ENCODE measurements around the gene POLH.
"Not testable (repeated sequence)": the region's sequence is repeated elsewhere in the genome, so short reads cannot be mapped to it uniquely, and the experiment has no call there.

Gene POLH

DNA sequence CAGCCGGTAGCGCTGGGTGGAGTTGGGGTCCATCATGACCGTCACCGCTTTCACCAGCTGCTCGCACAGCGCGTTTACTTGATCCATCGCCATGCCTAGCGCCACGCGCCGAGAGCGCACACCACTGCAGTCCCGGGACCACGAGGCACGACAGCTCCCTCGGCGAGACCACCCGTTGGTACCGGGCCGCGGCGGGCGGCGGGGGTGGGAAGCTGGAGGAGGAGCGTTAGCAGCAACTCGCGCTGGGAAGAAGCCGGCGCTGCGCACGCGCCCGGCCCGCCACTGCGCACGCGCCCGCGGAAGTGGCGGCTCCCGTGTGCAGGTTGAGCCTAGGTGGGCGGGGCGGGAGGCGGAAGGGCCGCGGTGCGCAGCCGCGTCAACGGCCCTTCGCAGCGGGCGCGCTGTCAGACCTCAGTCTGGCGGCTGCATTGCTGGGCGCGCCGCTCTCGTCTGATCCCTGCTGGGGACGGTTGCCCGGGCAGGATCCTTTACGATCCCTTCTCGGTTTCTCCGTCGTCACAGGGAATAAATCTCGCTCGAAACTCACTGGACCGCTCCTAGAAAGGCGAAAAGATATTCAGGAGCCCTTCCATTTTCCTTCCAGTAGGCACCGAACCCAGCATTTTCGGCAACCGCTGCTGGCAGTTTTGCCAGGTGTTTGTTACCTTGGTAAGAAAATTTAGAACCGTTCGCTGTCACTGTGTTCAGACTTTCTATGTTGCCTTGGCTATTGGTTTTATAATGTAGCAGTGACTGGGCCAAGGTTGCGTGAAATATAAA is at the start of gene POLH, which contains the start of gene XPO5:
Gene POLH, plus strand, starts transcription at position 414 of the 780 bp plus-strand sequence. CDS start 6,135 bp downstream, outside the sequence.
Gene XPO5, minus strand, starts transcription at position 267 of the 780 bp plus-strand sequence. Its CDS starts 174 bp downstream, at position 93.
- peak; percentile 72 to 74 for DNase-seq

DNA sequence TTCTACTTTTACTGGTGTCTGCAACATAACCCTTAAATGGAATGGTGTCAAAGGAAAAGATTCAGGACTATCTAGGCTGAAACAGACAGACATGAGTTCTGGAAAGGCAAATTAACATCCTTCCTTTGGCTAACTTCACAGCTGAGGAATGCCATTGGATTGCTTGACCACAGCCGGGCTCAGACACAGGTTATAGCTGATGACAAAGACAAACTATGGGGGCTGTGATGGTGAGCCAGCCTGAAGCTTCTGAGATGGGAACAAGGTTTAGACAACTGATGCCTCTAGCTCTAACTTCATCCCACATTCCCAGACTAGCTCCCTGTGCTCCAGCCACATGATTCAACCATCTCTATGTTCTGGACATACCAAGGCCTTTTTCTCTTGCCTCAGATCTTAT is 43.8 kb upstream of the POLH start:
- no peak for DNase-seq

DNA sequence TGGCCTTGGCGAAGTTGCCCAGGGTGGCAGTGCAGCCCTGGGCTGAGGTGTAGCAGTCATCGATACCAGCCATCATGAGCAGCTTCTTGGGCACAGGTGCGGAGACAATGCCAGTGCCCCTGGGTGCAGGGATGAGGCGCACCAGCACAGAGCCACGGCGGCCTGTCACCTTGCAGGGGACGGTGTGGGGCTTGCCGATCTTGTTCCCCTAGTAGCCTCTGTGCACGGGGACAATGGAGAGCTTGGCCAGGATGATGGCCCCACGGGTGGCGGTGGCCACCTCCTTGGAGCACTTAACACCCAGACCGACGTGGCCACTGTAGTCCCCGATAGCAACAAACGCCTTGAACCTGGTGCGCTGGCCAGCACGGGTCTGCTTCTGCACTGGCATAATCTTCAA is 37.0 kb upstream of the POLH start:
- DNase-seq: not testable (repeated sequence)

DNA sequence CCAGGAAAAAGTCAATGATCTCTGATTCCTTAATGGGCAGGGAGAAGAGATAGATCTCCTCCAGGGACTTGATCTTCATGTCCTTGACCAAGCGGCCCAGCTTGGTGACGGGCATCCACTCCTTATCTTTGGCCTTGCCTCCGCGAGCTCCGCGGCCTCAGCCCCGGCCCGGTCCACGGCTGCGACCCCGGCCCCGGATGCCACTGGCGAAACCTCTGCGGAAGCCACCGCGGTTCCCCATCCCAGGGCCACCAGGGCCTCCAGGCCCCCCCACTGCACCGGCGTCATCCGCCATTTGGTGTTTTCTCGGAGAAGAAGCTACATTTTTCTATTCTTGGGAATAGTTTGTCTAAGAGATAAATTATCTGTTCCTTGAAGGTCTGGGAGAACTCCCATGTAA is 36.6 kb upstream of the POLH start:
- not testable (repeated sequence) for DNase-seq

DNA sequence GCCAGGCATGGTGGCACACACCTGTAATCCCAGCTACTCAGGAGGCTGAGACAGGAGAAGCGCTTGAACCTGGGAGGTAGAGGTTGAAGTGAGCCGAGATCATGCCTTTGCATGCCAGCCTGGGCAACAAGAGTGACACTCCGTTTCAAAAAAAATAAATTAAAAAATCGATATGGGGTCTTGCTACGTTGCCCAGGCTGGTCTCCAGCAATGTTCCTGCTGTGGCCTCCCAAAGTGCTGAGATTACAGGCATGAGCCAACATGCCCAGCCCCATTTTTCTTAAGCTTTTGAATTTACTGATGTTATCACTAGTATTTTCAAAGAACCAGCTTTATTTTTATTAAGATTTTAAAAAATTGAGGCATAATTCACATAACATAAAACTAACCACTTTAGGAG is 35.5 kb upstream of the POLH start:
- DNase-seq: no peak

DNA sequence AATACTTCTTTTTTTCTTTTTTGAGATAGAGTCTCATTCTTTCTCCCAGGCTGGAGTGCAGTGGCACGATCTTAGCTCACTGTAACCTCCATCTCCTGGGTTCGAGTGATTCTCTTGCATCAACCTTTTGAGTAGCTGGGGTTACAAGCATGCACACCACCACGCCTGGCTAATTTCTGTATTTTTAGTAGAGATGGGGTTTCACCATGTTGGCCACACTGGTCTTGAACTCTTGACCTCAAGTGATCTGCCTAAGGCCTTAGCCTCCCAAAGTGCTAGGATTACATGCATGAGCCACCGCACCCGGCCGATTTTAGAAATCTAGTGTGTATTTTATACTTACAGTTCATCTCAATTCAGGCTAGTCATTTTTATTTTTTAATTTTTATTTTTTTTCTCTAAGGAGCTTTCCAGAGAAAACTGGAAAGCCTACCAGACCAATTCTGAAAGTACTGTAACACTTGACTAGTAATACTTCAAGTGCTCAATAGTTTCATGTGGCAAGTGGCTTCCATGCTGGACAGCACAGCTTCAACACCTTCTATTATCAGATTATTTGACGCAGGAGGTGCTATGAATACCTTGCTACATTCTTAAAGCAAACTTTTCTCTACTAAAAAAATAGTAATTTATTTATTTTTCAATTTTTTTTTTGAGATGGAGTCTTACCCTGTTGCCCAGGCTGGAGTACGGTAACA is 34.1 kb upstream of the POLH start:
- no peak for DNase-seq

DNA sequence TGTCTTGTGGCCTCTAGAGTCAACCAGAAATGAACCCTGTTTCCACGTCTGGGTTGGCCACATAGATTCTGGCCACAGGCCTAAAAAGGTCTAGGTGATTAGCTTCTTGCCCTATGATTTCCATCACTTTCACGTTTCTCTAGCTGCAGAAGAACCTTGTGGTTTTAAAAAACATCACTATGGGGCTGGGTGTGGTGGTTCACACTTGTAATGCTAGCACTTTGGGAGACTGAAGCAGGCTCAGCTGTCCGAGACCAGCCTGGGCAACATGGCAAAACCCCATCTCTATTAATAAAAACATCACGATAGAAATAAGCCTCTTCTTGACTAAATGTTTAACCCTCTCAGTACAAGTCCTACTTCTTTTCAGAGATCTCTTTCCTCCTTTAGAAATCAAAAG is 31.5 kb upstream of the POLH start:
- DNase-seq: no peak

DNA sequence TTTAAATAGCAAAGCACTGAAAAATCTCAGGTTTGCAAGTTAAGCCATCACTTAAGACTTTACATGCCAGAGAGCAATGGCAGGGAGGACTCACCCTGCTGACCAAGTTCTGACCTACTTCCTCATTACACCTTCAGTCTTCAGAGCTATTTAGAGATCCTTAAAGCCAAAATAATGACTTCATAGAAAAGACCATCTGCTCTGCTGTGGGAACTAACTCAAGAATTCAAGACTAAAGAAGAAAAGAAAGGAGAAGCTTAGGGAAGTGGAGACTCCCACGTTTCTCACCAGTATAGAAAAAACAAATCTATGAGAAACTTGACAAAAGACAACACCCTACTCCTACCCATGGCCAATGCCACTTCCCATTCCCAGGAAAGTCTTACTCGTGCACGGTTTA is 28.8 kb upstream of the POLH start:
- no peak for DNase-seq

DNA sequence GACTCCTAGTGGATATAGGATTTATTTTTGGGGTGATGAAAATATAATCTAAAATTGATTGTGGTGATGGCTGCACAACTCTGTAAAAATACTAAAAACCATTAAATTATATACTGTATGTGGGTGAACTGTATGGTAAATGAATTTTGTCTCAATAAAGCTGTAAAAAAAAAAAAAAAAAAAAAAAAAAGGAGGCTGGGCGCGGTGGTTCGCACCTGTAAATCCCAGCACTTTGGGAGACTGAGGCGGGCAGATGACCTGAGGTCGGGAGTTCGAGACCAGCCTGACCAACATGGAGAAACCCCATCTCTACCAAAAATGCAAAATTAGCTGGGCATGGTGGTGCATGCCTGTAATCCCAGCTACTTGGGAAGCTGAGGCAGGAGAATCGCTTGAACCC is 18.4 kb upstream of the POLH start:
- not testable (repeated sequence) for DNase-seq

DNA sequence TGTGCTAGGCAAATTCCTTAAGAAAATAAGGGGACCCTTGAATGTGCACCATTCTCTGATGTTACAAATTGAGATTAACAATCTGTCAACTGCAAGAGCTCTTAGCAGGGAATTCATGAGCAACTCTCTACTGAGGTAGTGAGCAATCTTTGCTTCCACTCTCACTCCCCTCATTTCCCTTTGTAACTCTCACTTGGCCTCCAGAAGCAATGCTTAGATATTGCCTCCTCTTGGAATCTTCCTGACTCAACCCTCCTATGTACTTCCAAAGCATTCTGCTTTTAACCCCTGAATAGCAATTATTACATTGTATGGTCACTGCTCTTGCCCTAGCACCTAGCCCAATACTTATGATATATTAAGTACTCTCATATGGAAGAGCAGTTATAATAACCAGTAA is 16.7 kb upstream of the POLH start:
- no peak for DNase-seq

DNA sequence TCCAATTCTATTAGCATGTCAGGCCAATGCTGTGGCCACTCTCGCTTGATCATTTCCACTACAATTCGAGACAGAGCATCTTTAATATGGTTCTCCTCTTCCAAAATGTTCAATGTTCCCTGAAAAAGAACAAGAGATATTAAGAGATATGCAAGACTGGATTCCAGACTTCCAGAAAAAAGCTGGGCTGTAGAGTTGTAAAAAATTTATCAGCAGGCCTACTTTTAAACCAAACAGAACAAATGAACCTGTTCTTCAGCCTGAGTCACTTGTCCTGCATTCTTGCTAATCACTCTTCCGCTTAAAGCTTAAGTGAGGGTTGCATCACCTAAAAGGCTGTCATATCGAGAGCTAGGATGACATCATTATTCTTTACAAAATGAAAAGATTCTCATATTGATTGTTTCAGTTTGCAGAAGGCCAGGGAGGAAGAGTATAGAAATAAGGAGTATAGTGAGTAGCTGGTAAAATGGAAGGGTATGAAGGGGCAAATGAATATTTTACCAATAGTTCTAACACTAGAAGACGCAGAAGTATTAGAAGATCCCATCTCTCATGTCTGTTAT is 5.0 kb upstream of the POLH start:
- DNase-seq: no peak

DNA sequence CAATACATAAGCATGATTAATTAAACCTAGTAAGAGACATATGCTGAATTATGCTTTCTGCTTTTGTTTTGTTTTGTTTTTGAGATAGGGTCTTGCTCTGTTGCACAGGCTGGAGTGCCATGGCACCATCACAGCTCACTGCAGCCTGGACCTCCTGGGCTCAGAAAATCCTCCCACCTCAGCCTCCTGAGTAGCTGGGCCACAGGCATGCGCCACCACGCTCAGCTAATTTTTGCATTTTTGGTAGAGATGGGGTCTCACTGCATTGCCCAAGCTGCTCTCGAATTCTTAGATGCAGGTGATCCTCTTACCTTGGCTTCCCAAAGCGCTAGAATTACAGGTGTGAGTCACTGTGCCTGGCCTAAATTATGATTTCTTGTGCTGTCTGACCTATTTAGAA is 4.0 kb upstream of the POLH start:
- DNase-seq: no peak

DNA sequence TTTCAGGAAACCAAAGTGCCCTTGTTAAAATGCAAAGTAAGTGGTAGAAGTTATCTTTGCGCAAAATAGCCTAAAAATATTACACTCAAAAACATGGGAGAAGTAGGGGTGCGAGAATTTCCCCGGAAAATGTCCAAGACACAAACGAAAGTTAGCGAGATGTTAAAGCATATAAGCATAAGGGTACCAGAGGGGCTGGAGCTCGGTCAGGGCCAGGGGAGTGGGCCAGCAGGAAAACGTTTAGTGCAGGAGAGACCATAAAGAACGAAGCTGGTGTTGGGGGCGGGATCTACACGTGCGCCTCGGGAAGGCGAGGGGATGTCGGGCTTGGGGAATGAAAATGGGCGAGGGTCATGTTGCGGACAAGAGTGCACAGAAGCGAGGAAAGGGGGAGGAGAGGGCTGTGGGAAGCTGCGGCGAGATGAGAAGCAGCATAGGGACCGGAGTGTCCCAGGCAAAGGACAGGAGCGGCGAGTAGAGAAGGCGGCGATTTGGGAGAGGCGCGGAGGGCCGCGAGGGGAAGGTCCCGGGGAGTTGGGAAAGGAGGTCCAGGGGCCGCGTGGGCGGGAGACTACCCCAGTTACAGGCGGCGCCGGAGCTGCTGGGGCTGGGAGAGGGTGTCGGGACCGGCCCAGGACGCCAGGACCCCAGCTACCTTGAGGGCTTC is 747 bp upstream of the POLH start:
- DNase-seq: no peak

DNA sequence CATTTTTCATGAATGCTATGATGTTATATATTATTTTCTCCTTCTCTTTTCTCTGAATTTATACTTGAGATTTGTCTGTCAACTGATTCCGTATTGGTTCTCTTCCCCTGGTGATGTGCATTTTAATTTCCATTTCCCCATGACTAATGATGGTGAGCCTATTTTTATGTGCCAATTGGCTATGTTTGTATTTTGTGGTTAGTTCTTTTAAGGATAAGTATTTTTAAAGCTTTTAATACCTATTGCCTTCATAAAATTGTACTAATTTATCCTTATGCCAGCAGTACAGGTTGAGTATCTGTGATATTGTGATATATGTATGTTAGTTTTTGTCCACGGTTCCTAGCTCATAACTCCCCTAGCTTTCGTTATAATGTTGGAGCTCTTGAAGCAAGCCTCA is 2.8 kb downstream of the POLH start:
- DNase-seq: no peak

DNA sequence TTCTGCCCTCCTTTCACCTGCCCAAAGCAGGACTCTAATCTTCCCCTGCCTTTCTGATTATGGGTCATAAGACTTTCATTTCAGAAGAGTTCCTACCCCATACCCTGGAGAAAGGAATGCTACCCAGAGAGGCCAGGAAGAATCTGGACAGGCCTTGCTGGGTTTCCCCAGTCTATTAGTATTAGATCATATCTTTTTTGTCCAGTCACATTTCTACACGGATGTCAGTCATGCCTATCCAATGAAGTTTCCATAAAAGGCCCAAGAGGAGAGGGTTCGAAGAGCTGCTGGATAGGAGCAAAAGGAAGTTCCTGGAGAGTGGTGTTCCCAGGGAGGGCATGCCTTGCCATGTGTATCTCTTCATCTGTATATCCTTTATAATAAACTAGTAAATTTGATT is 3.2 kb downstream of the POLH start:
- DNase-seq: no peak

DNA sequence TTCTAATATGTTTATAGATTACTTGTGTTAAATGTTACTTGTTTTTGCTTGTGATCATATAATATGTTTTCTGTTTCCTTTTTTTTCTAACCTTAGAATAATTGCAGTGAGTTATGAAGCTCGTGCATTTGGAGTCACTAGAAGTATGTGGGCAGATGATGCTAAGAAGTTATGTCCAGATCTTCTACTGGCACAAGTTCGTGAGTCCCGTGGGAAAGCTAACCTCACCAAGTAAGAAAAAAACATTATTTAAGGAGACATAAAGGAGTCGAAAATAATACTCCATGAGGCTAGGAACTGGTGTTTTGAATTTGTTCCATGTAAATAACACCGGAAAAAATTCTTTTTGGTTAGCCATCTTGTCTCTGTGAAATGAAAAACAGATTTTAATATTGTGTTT is 6.9 kb downstream of the POLH start:
- no peak for DNase-seq

DNA sequence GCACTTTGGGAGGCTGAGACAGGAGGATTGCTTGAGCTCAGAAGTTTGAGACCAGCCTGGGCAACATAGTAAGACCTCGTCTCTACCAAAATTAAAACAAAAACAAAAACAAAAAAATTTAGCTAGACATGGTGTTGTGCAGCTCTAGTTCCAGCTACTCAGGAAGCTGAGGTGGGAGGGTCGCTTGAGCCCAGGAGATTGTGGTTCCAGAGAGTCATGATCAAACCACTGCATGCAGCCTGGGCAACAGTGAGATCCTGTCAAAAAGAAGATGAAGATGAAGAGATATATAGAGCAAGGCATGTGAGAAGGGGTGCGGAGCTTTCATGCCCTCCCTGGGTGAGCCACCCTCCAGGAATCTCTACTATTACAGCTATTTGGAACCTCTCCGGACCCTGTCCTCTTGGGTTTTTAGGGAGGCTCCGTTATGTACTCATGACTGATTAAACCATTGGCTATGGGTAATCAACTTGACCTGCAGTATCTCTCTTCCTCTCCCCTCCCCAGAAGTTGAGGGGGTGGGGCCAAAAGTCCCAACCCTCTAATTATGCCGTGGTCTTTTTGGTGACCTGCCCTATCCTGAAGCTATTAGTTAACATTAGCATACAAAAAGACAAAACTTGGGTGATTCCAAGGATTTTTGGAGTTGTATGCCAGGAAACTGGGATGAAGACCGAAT is 9.0 kb downstream of the POLH start:
- DNase-seq: no peak

DNA sequence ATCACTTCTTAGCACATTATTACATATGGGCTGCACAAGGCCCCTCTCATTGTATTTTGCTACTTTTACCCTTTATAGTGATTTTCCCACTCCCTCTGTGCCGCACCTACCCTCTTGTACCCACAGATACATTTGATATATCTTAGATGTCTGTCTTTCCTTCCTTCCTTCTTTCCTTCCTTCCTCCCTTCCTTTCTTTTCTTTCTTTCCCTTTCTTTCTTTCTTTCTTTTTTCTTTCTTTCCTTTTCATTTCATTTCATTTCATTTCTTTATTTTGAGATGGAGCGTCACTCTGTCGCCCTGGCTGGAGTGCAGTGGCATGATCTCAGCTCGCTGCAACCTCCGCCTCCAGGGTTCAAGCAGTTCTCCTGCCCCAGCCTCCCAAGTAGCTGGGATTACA is 12.2 kb downstream of the POLH start:
- no peak for DNase-seq

DNA sequence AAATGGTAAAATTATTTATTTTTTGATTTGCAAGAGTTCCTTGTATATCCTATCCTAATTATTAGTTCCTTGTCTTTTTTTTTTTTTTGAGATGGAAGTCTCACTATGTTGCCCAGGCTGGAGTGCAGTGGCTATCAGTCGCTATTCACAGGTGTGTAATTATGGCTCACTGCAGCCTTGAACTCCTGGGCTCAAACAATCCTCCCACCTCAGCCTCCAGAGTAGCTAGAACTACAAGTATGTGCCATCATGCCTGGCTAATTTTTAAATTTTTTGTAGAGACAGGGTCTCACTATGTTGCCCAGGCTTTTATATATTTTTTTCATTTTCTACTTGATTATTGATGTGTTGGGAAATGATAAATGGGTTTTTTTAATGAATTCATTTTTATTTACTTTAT is 13.6 kb downstream of the POLH start:
- DNase-seq: not testable (repeated sequence)

DNA sequence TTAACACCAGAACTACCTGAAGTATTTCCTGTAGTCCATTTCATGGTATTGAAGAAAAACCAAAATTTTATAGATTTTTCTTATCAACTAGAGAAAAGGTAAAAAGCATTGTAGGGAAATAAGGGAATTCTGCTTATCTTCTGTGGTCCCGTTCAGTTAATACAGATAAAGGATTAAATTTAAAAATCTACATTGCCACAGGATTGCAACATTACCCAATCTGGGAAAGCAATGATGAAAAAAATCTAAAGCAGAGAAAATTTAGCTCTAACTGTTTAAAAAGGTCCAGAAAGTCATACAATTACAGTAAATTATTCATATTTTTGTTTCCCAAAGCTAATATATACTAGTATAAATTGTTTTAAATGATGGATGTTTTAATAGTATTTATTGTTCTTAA is 18.0 kb downstream of the POLH start:
- no peak for DNase-seq

DNA sequence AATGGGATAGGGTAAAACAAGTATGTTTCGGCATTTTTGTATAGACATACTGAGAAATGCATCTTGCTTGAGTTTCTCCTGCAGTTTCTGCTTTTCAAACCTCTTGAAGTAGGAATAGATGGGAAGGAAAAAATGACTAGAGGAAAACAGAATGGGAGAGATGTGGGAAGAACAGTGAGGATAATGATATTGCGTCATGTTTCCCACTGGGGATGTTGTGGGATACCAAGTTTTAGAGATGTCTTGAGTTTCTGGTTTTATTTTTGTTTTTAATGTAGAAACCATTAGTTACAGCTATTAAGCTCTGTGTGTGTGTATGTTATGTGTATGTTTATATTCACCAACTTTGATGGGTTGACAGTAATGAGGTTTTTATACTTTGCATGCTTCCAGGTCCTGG is 24.6 kb downstream of the POLH start:
- no peak for DNase-seq

DNA sequence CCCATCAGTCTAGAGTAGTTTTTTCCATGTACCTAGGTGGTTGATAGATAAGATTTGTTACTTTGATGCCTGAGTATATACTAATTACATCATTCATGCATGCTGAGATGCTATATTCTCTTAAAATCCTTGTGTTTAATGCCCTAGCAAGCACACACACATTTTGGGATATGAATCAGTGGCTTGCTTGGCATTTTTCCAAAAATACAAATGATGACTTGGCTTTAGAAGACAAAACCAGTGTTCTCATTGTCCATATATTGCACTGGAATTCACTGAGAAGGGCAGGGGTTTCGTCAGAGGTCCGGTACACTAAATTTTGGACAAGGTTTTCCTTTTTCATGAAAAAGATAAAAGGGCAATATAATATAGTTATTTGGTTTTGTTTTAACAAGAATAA is 28.2 kb downstream of the POLH start:
- no peak for DNase-seq

DNA sequence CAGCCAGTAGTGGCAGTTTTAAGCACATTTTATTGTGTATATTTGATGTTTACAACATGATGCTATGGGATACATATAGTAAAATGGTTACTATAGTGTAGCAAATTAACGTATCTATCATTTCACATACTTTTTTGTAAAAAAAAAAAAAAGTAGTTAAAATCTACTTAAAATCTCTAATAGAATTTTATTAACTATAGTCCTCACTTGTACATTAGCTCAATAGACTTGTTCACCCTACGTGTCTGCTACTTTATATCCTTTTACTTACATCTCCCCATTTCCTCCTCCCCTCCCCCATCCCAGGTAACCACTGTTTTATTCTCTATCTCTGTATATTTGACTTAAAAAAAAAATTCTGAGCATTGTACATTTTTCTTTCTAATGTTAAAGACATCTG is 30.0 kb downstream of the POLH start:
- no peak for DNase-seq

Measured in bone marrow (tissue), 2 donors.